ENCODE results near the gene MPHOSPH9.

Gene MPHOSPH9

DNA sequence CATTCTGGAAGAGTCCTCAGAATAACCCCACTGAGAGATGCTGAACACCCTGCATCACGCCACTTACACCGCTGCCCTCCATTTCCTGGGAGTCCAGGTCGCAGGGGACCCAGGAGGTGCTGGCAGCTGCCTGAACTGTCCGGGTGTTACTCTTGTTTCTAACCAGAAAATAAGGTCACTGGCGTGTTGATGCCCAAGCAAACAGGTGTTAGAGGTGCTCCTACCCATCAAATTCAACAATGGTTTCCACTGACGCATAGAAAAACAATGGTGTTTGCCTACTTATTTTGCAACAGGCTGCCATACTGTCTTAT is 105.8 kb downstream of the MPHOSPH9 start:
- no peak for DNase-seq (ENCODE audit: low spot score)

DNA sequence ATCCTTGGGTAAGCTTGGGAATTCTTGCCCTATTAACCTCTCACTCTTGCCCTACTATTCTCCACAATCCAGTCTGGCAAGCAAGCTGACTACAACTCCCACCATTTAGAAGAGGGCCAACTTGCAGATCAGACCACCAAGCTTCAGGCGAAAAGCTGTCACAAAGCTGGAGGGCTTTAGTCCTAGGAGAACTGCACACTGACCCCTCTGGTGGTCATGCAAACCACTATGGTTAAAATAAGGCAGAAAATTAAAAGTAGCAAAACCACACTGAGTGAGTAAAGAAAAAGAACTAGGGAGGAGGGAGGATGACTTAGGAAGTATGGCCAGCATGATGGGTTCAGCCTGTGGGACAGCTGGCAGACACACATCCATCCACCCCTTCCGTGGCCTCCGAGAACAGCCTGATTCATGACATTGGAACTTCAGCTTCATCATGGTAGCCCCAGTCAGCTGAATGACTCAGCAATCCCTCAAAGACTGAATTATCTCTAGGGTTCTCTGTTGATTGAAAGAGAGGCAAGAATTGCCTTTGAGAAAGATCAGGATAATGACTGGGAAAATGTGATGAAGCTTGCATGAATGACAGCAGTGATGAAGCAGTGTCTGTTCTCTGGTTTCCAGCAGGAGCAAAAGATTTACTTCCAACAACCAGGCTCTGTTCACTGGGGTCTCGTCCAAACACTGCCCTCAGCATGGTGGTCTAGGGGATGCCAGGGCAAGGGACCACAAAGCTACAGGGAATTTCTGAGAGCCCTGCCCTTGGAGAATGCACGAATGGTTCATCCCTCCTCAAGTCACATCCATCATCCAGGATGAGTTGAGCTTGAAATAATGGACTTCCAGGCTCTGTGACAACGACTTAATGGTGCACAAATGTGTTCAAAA is 106.4 kb downstream of the MPHOSPH9 start:
- DNase-seq (ENCODE audit: low spot score): no peak

DNA sequence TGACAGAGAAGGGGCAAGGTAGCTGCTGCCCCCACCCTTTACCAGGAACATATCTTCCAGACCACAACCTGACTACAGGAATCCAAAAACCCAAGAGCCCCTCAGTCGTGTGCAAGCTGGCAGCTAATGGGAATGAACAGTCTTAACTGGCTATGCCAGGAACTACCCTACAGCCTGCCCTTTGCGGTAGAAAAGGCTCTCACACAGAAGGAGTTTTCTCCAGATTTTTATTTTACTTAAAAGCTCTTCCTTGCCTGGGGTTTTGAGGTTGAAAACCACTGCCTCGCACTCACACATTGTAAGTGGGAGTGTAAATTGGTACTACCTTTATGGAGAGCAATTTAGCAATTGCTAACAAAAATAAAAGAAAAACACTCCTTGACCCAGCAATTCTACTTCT is 110.3 kb downstream of the MPHOSPH9 start:
- DNase-seq (ENCODE audit: low spot score): no peak

DNA sequence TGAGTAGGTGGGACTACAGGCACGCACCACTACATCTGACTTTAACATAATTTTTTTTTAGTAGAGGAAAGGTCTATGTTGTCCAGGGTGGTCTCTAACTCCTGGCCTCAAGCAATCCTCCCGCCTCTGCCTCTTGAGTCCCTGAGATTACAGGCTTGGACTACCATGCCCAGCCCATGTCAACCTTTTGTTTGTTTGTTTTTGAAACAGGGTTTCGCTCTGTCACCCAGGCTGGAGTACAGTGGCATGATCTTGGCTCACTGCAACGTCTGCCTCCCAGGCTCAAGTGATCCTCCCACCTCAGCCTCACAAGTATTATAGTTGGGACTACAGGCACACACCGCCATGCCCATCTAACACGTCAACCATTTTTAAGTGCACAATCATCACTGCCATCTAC is 111.3 kb downstream of the MPHOSPH9 start:
- DNase-seq (ENCODE audit: low spot score): no peak

DNA sequence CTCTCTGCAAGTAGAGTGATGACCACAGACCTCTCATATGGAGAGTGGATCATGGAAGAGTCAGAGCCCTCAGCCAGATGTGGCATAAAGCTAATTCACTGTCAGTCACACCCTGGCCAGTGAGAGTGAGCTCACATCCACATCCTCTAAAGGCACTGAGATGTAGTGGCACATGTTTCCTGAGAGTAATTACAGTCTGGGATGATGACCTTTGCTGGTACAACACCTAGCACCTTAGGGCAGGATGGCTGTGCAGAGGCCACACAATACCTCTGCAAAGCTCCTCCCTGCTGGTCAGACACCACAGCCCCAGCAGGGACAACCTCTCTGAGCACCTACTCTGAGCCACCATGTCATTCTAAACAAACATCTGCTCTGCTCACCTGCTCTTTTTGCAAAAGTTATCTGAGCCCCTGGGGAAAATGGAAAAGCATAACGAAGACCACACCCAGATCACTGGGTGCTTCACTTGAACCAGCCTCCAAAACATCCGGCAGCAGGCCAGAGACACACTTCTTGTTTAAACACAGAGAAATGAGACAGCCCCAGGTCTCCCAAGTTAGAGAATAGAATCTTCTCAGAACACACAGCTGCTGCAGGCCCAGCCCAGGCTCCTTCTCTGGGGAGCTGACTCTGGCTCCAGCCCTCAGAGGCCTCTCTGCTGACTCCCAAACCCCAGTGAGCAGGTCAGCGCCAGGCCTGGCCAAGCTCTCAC is 112.3 kb downstream of the MPHOSPH9 start:
- DNase-seq (ENCODE audit: low spot score): peak; percentile 33

DNA sequence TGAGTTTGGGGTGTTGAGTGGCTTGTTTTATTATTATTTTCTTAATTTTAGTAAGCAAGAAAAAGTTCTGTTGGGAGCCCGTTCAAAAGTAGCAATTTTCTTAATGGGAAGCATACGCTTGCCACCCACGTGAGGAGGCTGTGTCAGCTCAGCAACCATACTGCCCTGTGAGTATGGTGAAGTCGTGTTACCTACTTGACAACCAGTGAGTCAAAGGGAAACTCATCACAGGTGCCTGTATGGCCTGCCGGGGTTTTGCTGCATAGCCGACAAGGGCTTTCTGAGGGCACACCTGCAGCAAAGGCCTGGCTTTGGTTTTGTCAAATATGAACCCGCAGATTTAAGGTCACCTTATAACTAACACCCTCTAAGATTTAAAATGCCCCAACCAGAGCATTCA is 113.1 kb downstream of the MPHOSPH9 start:
- DNase-seq (ENCODE audit: low spot score): peak; percentile 43

DNA sequence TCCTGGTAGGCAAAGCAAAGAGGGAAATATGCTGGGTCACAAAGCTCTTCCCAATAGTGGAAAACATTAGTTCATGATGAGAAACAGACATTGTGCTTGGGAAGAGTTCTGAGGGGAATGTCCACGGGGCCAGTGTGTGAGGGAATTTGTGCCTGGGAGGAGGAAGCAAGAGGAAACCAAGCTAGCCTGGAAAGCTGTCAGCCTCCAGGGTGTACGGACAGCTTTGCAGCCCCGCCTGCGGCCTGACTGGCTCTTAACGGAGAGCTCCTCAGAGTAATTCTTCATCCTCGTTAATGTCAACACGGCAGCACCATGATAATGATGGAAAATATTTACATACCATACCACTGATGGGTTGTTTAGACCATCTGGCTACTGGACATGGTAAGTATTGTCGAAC is 114.4 kb downstream of the MPHOSPH9 start:
- DNase-seq (ENCODE audit: low spot score): no peak

DNA sequence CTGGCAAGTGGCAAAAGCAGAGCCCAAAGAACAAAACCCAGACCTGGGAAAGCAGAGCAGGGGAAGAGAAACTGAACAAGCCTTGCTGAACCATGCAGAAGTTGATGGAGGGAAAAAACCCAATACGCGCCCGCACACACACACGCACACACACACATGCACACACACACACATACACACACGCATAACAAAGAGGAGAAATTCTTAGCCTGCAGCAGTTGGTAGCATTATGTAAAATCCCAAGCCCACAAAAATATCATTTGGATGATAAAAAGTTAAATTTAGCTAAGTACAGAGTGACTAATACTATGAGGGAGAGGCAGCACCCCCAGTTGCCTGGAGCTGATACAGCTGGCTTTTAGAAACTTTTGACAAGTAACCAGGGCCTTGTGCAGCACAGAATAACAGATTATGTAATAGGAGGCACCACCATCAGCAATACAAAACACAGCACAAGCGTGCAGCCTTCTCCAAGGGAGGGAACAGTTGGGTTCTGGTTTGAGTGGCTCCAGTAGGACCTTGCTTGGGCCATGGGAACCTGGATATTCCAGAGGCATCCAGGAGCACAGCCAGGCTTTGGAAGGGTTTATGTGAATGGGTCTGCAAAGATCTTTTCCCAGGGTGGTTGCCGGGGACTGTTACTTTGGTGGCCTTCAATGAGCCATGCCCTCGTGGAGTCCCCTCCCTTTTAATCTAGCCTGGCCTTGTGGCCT is 117.4 kb downstream of the MPHOSPH9 start:
- DNase-seq (ENCODE audit: low spot score): peak; percentile 25

DNA sequence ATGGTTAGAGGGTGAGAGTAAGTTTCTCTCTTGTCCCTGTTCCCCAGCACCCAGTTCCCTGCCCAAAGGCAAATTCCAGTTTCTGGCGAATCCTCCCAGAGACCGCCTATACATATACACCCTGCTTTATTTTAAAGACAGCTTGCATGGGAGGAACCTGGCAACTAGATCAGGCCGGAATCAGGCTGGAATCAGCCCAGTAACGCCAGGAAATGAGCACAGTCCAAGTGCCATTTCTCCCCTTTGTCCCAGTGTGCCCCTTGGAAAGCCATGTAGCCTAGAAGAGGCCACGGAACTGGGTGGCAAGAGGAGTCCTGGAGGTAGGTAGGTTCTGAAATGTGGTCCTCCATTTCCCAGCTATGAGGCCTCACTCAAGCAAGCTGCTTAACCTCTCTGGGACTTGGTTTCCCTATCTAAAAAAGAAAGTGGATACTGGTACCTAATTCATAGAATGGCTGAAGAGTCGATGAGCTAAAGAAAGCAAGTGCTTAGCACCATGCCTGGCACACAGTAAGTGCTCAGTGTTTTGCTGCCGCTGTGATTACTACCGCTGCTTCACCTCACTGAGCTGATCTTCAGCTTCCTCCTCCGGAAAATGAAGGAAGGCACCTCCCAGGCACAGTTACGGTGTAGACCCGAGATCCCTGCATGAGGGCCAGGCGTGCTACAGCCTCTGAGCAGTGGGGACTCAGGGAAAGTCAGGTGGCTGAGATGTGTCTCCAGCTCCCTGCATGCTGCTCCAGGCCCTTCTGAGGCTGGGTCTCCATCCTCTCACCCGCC is 118.4 kb downstream of the MPHOSPH9 start:
- DNase-seq (ENCODE audit: low spot score): no peak

DNA sequence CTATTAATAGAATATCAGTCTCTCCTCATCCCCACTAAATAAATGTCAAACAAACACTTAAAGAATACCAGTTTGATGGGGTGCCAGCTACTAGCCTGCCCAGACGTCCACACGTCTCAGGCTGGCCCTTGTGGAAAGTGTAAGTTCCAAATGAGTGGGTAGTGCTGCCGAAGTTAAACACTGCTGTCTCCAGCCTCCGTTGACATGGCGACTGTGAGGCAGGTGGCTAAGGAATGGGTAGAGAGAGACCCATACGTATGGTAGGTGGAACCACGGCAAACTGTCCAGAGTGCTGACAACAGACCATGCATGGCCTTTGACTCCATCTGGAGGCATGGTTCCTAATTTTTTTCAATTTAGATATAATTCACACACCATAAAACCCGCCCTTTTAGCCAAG is 119.9 kb downstream of the MPHOSPH9 start:
- DNase-seq (ENCODE audit: low spot score): no peak

DNA sequence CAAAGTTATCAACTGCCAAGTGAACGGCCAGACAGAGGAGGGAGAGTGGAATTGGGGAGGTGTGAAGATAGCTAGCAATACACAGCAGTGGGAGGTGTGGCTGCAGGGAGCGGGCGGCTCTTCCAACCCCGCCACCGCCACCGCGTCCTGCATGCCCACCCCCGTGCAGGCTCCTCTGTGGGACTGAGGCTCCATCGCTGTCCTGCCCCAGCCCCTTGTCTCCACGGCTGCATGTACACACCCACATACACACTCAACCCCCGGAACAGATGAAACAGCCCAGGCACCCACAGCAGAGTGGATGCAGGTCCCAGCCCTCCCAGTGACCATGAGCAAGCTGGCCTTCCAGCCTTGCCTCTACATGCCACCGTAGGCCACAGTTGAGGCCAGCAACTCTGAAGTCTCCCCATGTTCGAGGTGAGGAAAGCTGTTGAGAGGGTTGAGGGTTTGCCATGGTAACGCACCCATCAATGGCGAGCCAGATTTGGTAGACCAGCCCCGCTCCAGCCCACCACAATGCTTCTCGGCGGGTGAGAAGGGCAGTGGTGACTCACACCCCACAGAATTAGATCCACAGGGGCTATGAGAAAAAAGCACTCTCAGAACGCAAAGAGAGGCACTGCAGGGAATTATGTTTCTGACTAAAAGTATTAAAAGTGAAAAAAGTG is 121.3 kb downstream of the MPHOSPH9 start:
- peak; percentile 26 for DNase-seq (ENCODE audit: low spot score)

DNA sequence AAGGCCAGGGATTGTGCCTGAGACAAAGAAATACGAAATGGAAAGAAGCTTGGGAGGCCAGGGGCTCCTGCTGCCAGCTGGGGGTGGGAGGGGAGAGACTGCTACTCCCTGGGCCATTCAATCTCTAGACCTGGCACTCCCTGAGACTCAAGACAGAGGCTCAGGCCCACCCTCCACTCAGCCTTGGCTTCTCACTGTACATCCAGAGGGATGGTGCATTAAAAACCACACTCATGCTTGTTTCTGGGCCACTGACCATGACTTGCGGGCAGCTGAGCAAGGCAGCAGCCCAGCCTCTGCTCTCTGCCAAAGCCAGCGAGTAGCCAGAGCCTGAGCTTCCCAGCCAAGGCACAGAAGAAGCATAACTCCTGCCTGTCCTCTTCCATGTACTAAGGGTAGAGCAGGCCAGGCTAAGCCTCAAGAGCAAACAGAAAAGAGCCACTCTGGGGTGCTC is 123.6 kb downstream of the MPHOSPH9 start:
- DNase-seq (ENCODE audit: low spot score): no peak

DNA sequence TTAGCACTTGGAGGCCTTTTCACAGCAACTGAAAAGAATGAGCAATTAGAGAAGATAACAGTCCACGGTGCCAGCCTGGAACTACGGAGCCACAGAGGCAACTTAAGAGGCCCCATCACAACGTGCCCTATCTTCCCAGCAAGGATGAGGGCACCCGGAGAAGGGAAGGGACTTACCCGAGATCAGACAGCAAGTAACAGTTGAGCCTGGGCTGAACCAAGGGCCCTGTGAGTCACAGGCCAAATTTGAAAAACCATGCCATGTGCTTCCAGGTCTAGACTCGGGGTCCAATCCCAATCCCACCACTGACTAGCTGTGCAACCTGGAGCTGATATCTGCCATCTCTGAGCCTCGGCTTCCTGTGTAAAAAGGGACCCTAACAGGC is 124.3 kb downstream of the MPHOSPH9 start:
- DNase-seq (ENCODE audit: low spot score): no peak

DNA sequence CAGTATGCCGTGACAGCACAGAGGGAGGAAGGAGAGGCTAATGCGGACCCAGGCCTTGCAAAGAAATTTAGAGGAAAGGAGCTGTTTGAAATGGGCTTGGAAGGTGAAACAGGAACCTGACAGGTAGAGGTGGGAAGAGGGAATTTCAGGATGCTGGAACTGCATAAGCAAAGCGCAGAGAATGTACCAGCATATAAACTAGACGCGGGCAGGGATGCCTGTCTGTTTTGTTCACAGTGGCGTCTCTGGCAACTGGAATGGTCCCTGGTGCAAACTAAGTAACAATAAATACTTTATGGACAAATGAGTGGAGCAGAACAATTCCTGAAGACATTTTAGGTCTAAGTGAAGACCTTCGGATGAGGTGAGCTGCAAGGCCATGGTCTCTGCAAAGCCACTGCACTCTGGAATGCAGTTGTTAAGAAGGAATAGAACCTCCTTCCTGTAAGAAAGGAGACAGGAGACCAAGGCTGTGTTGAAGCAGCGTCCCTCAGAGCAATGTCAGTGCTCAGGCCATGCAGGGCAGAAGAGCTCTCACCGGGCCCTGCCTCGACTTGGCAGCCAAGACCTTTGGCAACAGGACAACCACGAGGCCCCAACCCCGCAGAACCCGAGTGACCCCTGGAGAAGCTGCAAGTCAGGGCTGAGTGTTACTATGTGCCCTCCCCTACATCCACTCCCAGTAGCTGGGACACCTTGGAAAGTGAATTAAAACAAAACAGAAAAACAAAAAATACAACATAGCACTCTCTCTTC is 124.8 kb downstream of the MPHOSPH9 start:
- no peak for DNase-seq (ENCODE audit: low spot score)

DNA sequence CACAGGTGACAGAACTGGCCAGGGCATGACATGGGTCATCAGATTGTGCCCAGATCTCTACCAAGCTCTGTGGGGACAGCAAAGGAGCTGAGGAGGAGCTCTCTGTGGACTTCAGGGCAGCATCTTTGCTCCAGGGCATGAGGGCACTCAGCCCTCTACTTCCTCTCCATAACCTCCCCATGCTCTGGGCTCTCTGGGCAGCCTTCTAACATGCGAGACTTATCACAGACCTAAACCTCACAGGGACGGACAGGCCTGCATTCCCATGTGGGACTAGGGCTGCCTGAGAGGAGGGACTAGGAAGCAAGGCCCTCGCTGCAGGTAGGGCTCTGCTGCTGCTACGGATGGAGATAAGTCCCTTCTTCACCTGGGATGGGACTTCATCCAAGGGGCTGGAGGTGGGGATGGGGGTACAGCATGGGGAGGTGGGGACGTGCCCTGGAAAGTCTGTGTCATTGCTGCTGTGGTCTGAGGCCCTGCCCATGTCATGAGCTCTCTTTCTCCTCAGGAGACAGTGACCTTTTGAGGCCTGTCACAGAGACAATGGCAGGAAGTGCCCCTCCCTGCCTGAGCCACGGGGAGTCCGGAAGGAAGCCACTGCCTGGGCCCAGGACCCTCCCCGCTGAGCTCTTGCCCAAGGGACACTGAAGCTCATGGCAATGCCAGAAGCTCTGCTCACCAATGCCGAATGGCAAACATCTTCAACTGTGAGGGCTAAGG is 126.1 kb downstream of the MPHOSPH9 start:
- peak; percentile 72 for DNase-seq (ENCODE audit: low spot score)

DNA sequence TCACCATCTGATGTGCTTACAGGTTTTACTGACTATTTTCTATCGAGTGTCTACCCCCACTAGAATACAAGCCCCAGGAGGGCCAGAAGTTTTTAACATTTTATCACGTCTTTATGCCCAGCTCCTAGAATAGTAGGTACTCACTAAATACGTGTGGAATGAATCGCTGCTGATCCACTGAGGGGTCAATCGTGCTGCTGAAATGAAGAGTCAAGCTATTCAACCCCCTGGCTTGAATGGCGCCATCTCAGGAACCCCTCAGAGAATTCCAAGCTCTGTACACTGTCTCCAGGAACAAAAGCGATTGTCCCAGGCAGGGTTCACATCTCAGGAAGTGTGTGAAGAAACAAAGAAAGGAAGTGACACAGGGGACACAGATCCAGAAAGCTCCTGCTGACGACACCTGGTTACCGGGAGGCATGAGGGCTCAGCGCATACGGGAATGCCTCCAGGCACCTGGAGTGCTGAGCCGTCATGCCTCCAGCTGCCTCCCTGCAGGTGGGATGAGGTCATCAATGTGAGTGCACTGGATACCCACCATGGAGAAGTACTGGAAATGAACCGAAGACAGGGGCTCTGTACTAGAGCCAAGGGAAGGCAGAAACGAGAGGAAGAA is 127.6 kb downstream of the MPHOSPH9 start:
- no peak for DNase-seq (ENCODE audit: low spot score)

DNA sequence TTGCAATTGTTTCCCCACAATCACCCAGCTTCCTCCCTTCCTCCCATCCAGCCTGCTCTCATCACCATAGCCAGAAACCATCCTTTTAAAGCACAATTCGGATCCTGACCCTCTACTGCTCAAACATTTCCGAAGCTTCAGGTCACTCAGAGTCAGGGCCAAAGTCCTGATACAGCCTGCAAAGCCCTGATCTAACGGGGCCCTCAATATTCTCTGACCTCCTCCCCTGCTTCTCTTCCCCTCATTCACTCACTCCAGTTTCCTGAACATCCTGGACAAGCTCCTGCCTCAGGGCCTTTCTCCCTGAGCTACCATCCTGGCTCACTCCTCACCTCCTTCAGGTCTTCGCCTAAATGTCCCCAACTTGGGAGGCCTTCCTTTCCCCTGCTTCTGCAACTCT is 128.1 kb downstream of the MPHOSPH9 start:
- no peak for DNase-seq (ENCODE audit: low spot score)
